Measurements from ENCODE around the gene OSBPL7. TPM values are rescaled to one million over a fixed set of nuclear protein-coding genes. Genes with fewer than 3 reads are reported as not detected.

OSBPL7 gene
- total and polyA plus RNA-seq, 2 of the 13 experiments (the other 11 are each of a cell fraction or from before 2014, with no cell fraction given) = 4.7 to 6.6 TPM

DNA sequence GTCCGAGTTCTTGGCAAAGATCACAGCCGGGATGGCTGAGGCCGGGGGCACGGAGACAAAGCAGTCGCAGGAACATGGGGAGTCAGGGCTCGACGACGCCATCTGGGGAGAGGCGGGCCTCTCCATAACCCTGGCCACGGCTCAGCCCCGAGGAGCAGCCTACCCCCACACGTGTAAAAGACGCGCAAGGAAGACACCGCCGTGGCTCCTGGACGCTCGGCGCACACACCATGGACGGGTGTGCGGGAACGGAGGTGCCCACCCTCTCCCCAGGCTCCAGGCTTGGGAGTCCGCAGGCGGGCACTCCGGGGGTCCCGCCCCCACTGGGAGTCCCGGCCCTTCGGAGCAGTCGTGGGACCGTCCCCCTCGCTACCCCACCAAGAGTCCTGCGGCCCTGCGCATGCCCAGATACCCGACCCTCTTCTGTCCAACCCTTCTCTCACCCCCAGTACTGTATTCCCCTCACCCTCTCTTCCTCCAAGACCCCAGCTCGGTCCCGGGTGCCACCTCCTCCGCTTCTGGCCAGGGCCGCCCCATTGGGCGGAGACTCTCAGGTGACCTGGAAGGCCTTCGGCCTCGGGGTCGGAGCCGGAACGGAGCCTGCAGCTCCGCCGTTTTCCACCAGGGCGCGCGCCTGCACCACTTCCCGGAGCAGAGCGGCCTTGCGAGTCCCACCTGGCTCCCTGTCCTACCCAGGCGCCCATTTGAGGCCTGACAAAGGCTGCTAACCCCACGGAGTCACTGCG, 19.3 kb upstream of the OSBPL7 start, which contains the start of gene SCRN2:
Gene SCRN2 (minus strand): TSS at position 532 of the 746 bp plus-strand sequence. CDS start 430 bp downstream, at position 102.
- peak within 1 kb of the TSS; percentile 80 to 95 (median 84) for H3K4me3 ChIP-seq (replicated peaks in 1 of 3; ENCODE audit: insufficient read depth in 1 of 3, low read depth in 2 of 3, low read length in 3 of 3)
- peak within 1 kb of the TSS; percentile 42 for H2AFZ ChIP-seq (ENCODE audit: low read length)
- H3K9me3 ChIP-seq (ENCODE audit: low read length) = no peaks in the 10 kb centered on the region
- FAIRE-seq = peak; percentile 83
- peak; percentile 87 for DNase-seq (ENCODE audit: low spot score)
- TSS peak; percentile 88 for BruUV-seq (replicated peaks)
- peak within 1 kb of the TSS; percentile 89 for H3K4me2 ChIP-seq (ENCODE audit: low read depth, low read length)
- H3K27me3 ChIP-seq (ENCODE audit: control insufficient read depth in 1 of 2, insufficient read depth in 2 of 2, low read length in 2 of 2) = no peaks in the 10 kb centered on the region; a peak in 1 of 5 replicates
- under 1% methylated on average over 48 of the region's 55 CpGs for WGBS (ENCODE audit: low lambda C conversion rate)
- ChIA-PET POLR2A (interaction anchor here (0.9 to 2.8 kb wide), 17 partner anchors 10 to 192 kb away, joined by 3 to 56 read pairs (median 5); partner anchors contain the start of genes CDK5RAP3, KPNB1, LRRC46 and MRPL10), CTCF (ENCODE audit: low intra/inter-chr PET ratio, low total read pairs) (interaction anchor here (0.6 to 5.6 kb wide), 4 partner anchors 48 to 177 kb away, joined by 3 to 162 read pairs (median 7); partner anchors contain the start of genes CDK5RAP3 and SP2)
- peaks cover 10% of the 10 kb centered on the region for H3K79me2 ChIP-seq (ENCODE audit: insufficient read depth, low read length)
- in situ Hi-C loops (cut with HindIII; ENCODE audit: extremely low pct_ligation_motif_present, low pct_unique_long_range_greater_than_20kb) (loop anchor here (5.0 kb wide), 2 partner anchors 51 to 176 kb away; no protein-coding TSS in a partner anchor), intact Hi-C loops (cut with micrococcal nuclease; ENCODE audit: unreplicated experiment) (loop anchor here (1.0 kb wide), 4 partner anchors 49 to 177 kb away; no protein-coding TSS in a partner anchor)
- no peaks in the 10 kb centered on the region for H4K20me1 ChIP-seq (ENCODE audit: insufficient read depth, low read length)
- H3K4me1 ChIP-seq (ENCODE audit: insufficient read depth, low read length) = peaks cover 72% of the 10 kb centered on the region
- peak; percentile 86 for ATAC-seq
- no peaks in the 10 kb centered on the region; a peak in 2 of 5 replicates for H3K36me3 ChIP-seq (replicated peaks in 1 of 2; ENCODE audit: control insufficient read depth in 1 of 2, insufficient read depth in 2 of 2, low read length in 2 of 2)
- H3K9ac ChIP-seq (ENCODE audit: insufficient read depth, low read depth, low read length) = peak within 1 kb of the TSS; percentile 84
- H3K27ac ChIP-seq (ENCODE audit: extremely low read length, insufficient read depth, low read length) = peak within 1 kb of the TSS; percentile 66
- no peak for TF ChIP-seq ZNF335 (CRISPR knock-in tag; IDR thresholded peaks at IDR 0.05)
- TF ChIP-seq SIN3A (IDR thresholded peaks at IDR 0.05; ENCODE audit: borderline replicate concordance, low read depth, low read length) = peak; percentile 53; the same call in 1 of the 2 replicates
- peak; percentile 70; the same call in 1 of the 2 replicates for TF ChIP-seq GPN1 (CRISPR knock-in tag; IDR thresholded peaks at IDR 0.05; ENCODE audit: borderline replicate concordance)
- TF ChIP-seq, protein P1, sequence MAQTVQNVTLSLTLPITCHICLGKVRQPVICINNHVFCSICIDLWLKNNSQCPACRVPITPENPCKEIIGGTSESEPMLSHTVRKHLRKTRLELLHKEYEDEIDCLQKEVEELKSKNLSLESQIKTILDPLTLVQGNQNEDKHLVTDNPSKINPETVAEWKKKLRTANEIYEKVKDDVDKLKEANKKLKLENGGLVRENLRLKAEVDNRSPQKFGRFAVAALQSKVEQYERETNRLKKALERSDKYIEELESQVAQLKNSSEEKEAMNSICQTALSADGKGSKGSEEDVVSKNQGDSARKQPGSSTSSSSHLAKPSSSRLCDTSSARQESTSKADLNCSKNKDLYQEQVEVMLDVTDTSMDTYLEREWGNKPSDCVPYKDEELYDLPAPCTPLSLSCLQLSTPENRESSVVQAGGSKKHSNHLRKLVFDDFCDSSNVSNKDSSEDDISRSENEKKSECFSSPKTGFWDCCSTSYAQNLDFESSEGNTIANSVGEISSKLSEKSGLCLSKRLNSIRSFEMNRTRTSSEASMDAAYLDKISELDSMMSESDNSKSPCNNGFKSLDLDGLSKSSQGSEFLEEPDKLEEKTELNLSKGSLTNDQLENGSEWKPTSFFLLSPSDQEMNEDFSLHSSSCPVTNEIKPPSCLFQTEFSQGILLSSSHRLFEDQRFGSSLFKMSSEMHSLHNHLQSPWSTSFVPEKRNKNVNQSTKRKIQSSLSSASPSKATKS (CRISPR knock-in tag; IDR thresholded peaks at IDR 0.05) = no peak
- no peak; the same call in 1 of the 2 replicates for TF ChIP-seq ZXDC (CRISPR knock-in tag; IDR thresholded peaks at IDR 0.05)
- peak; percentile 60 for TF ChIP-seq IKZF4 (CRISPR knock-in tag; IDR thresholded peaks at IDR 0.05; ENCODE audit: borderline replicate concordance, low read depth, not compliant biosample characterization)
- no peak for TF ChIP-seq ATF7 (IDR thresholded peaks at IDR 0.05)
- no peak; the same call in 1 of the 2 replicates for TF ChIP-seq ATF7 (CRISPR knock-in tag; IDR thresholded peaks at IDR 0.05)
- 0 out of 2 replicates have a peak, but pooled peaks have one; percentile 63 for TF ChIP-seq SRY (CRISPR knock-in tag; IDR thresholded peaks at IDR 0.05)
- 0 out of 2 replicates have a peak, but pooled peaks have one; percentile 48 for TF ChIP-seq FUBP1 (CRISPR knock-in tag; IDR thresholded peaks at IDR 0.05; ENCODE audit: borderline replicate concordance)
- no peak; the same call in 1 of the 2 replicates for TF ChIP-seq ZNF276 (CRISPR knock-in tag; IDR thresholded peaks at IDR 0.05; ENCODE audit: low read depth)
- TF ChIP-seq KMT2B (CRISPR knock-in tag; IDR thresholded peaks at IDR 0.05) = peak; percentile 72
- peak; percentile 59; the same call in 1 of the 2 replicates for TF ChIP-seq NFATC3 (CRISPR knock-in tag; IDR thresholded peaks at IDR 0.05)

Data from HepG2 (cell line).